Measurements from ENCODE around the gene STIP1. TPM values are rescaled to one million over a fixed set of nuclear protein-coding genes. Genes with fewer than 3 reads are reported as not detected.

STIP1 gene
- total and polyA plus RNA-seq, 2 donors (not counting 3 experiments of a cell fraction or from before 2014, with no cell fraction given) = 117 to 226 TPM

DNA sequence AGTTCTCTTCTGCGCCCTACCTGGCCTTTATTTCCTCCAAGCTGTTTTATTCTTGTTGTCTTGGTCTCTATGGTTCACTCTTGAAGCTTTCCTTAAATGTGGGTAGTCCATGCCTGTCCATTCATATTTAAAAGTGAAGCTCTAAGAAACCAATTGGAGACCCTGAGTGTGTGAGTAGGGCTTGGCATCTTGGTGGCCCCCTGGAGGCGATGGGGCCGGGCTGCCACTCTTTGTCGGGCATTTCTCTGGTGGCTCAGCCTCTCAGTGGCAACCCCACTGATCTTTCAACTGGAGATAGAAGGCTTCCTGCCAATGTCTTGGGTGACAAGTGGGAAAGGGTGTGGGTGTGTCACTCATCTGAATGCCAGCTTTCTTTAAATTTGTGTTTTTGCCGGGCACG is 30.9 kb downstream of the STIP1 start:
- no TSS peak for BruUV-seq (replicated peaks)
- H3K4me3 ChIP-seq (replicated peaks in 1 of 3; ENCODE audit: insufficient read depth in 1 of 3, low read depth in 1 of 3, low read length in 3 of 3) = no peak overlapping the region
- H3K9ac ChIP-seq (replicated peaks; ENCODE audit: extremely low read depth, insufficient read depth, low read length) = no peak overlapping the region
- H2AFZ ChIP-seq (ENCODE audit: low read depth, low read length) = no peak overlapping the region
- TF ChIP-seq POLR2AphosphoS5 (IDR thresholded peaks at IDR 0.05; ENCODE audit: insufficient read depth, low read depth, low read length) = no peak
- TF ChIP-seq POLR2A (IDR thresholded peaks at IDR 0.05; ENCODE audit: low read depth, low read length) = no peak
- TF ChIP-seq, protein P1, sequence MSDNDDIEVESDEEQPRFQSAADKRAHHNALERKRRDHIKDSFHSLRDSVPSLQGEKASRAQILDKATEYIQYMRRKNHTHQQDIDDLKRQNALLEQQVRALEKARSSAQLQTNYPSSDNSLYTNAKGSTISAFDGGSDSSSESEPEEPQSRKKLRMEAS (IDR thresholded peaks at IDR 0.05; ENCODE audit: insufficient read depth, insufficient read length) = no peak
- TF ChIP-seq EZH2 (IDR thresholded peaks at IDR 0.05; ENCODE audit: borderline replicate concordance, low read depth, low read length, severe bottlenecking) = no peak
- TF ChIP-seq, protein P2, sequence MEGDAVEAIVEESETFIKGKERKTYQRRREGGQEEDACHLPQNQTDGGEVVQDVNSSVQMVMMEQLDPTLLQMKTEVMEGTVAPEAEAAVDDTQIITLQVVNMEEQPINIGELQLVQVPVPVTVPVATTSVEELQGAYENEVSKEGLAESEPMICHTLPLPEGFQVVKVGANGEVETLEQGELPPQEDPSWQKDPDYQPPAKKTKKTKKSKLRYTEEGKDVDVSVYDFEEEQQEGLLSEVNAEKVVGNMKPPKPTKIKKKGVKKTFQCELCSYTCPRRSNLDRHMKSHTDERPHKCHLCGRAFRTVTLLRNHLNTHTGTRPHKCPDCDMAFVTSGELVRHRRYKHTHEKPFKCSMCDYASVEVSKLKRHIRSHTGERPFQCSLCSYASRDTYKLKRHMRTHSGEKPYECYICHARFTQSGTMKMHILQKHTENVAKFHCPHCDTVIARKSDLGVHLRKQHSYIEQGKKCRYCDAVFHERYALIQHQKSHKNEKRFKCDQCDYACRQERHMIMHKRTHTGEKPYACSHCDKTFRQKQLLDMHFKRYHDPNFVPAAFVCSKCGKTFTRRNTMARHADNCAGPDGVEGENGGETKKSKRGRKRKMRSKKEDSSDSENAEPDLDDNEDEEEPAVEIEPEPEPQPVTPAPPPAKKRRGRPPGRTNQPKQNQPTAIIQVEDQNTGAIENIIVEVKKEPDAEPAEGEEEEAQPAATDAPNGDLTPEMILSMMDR (IDR thresholded peaks at IDR 0.05; ENCODE audit: extremely low read depth in 1 of 2, insufficient read depth in 1 of 2, low read depth in 1 of 2, low read length in 2 of 2) = no peak
- no peak for TF ChIP-seq JUN (IDR thresholded peaks at IDR 0.05; ENCODE audit: borderline replicate concordance, insufficient read depth, insufficient read length, low read depth)
- no peak for TF ChIP-seq FOS (IDR thresholded peaks at IDR 0.05; ENCODE audit: borderline replicate concordance, insufficient read depth, low read length)
- no peak for TF ChIP-seq GATA2 (IDR thresholded peaks at IDR 0.05; ENCODE audit: insufficient read depth, insufficient read length, low read depth, low read length)
- no peak for TF ChIP-seq MYC (IDR thresholded peaks at IDR 0.05; ENCODE audit: low read depth, low read length)
- H3K9me3 ChIP-seq (replicated peaks; ENCODE audit: control insufficient read depth, insufficient read depth, low read length) = no peaks in the 10 kb centered on the region
- dilution Hi-C loops (cut with MboI; ENCODE audit: extremely low pct_ligation_motif_present, low sequenced_read_pairs) = no loop called here
- no peak overlapping the region for H3K4me2 ChIP-seq (ENCODE audit: insufficient read depth, low read length)
- ChIA-PET CTCF (interaction anchor here (0.5 to 4.6 kb wide), 4 partner anchors 11 to 84 kb away, joined by 3 to 40 read pairs (median 3); partner anchors contain the start of gene FERMT3), POLR2A (no interaction called here)
- DNase-seq (ENCODE audit: low read depth, low spot score) (no peak), FAIRE-seq (no peak)
- H3K4me1 ChIP-seq (ENCODE audit: control insufficient read depth, extremely low read depth, insufficient read depth, low read length) = no peaks in the 10 kb centered on the region
- H3K9me1 ChIP-seq (replicated peaks; ENCODE audit: control insufficient read depth, extremely low read depth, insufficient read depth, low read length) = no peaks in the 10 kb centered on the region
- no peak overlapping the region for H3K27ac ChIP-seq (ENCODE audit: insufficient read depth, low read depth, low read length)
- H3K27me3 ChIP-seq (ENCODE audit: control insufficient read depth in 2 of 2, insufficient read depth in 2 of 2, low read length in 2 of 2) = no peaks in the 10 kb centered on the region
- H3K36me3 ChIP-seq (ENCODE audit: control insufficient read depth in 2 of 2, extremely low read depth in 1 of 2, insufficient read depth in 2 of 2, low read length in 2 of 2) = peaks cover 0 to 3% of the 10 kb centered on the region in 2 experiments
- intact Hi-C loops (cut with micrococcal nuclease) = no loop called here
- no peaks in the 10 kb centered on the region for H3K79me2 ChIP-seq (ENCODE audit: control insufficient read depth, insufficient read depth, low read length)
- no peaks in the 10 kb centered on the region for H4K20me1 ChIP-seq (replicated peaks; ENCODE audit: control insufficient read depth, extremely low read depth, insufficient read depth, low read length)
